Omental fat pad (tissue), 4 donors: ENCODE measurements around the gene TAF11L5. TPM values are rescaled to one million over a fixed set of nuclear protein-coding genes. Genes with fewer than 3 reads are reported as not detected.
"Not testable (repeated sequence)": the region's sequence is repeated elsewhere in the genome, so short reads cannot be mapped to it uniquely, and the experiment has no call there.

Experiments
- ATAC-seq: fragments of 150-250 bp; one replicate; pipeline ENCODE4 v1.9.1; 2016; ENCODE audit warnings: mild to moderate bottlenecking, moderate library complexity; ENCODE audit not compliant: low FRiP score
- DNase-seq: peaks from one replicate; pipeline ENCODE4 v3.0.0-alpha.2; 2019; ENCODE audit warnings: low spot score
- CTCF ChIP-seq, 3 donors: fragments of 450-650 bp; IDR thresholded peaks; one replicate each; pipeline ENCODE4 v1.5.1; 2016 to 2017; ENCODE audit warnings: antibody characterized with exemption in 3 of 3, mild to moderate bottlenecking in 3 of 3, moderate library complexity in 2 of 3
- small RNA-seq: library from RNA; depleted of rRNA; stranded (forward); fragments of <200 nt; gene quantifications from one replicate; pipeline ENCODE3, GENCODE V24; 2016
- total RNA-seq, 4 donors: library from RNA; depleted of rRNA; stranded (reverse); fragments of >200 nt; gene quantifications; one replicate each; pipeline ENCODE4 v1.1.0, GENCODE V29; 2016

Gene TAF11L5
- total RNA-seq, 4 donors from 2014 or later: not detected

DNA sequence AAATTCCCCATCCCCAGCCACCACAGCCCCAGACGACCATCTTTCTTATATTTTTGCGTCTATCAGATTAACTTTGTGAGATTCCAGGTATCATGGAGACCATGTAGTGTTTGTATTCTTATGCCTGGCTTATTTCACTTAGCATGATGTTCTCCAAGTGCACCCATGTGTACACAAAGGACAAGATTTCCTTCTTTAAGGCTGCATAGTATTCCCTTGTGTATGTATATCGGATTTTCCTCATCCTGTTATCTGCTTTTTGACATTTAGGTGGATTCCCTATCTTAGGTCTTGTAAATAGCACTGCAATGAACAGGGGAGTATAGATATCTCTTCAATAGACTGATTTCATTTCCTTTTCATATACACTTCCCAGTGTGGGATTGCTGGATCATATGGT lies 32.3 kb upstream of the TAF11L5 start:
- TF ChIP-seq CTCF (IDR thresholded peaks at IDR 0.05): no peak
- DNase-seq (no peak), ATAC-seq (no peak)

GRCh38 chr5:17497446-17497845 lies 27.6 kb upstream of the TAF11L5 start:
- ATAC-seq (no peak), DNase-seq (no peak)
- no peak for TF ChIP-seq CTCF (IDR thresholded peaks at IDR 0.05)

- not testable (repeated sequence) for ATAC-seq, DNase-seq
These were observed 27.1 kb upstream of the TAF11L5 start, which contains the start of gene TAF11L2 for GRCh38 chr5:17497931-17498330. TAF11L2 (plus strand) TSS chr5:17498231.

DNA sequence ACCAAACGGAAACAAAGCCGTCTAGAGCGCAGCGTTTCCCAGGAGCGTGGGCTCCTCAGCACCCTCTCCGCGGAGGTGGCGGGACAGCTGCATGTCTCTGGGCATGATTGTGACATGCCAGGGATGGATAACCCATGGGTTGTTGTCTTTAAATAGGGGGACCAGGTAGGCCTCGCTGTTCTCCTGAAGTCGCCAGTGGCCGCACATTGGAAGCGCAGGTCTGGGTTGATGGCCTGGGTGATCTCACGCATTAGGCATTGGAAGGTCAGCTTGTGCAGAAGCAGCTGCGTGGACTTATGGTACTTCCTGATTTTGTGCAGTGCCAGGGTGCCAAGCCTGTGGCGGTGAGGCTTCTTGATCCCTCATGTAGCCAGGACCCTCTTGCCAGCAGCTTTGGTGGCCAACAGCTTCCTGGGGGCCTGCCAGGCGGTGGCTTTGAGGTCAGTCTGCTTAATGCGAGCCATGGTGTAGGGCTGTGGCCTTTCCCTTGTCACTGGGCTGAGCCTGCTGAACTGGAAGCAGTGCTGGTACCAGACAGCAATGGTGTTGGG lies 13.2 kb upstream of the TAF11L5 start:
- DNase-seq: no peak
- no peak for ATAC-seq
- TF ChIP-seq CTCF (IDR thresholded peaks at IDR 0.05): no peak

DNA sequence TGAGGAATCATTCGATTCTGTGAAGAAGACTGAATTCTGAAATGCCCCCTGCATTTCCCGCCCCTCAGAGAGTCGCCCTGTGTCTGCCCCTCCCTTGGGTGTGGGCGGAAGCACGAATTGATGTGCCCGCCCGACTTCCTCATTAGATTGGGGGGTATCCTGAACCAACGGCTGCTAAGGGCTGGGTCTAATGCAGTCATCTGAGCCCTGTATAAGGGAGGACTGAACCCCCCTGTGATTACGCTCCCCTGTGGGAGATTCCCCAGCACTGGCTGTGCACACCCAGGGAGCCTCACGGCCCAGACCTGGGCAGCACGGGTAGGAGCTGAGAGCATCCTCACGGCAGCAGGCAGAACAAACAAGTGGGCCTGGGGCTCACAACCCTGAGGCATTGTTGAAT lies 7.5 kb upstream of the TAF11L5 start:
- not testable (repeated sequence) for ATAC-seq, DNase-seq

- not testable (repeated sequence) for DNase-seq
These were observed 7.0 kb upstream of the TAF11L5 start, which contains the start of gene TAF11L3 for GRCh38 chr5:17518067-17518466. TAF11L3 (plus strand) TSS chr5:17518367.

GRCh38 chr5:17519508-17519907 lies 5.5 kb upstream of the TAF11L5 start:
- DNase-seq, ATAC-seq: not testable (repeated sequence)

More at GRCh38 chr5:17518067-17518466, 7.0 kb upstream of the TAF11L5 start, which contains the start of gene TAF11L3:
- not testable (repeated sequence) for ATAC-seq

DNA sequence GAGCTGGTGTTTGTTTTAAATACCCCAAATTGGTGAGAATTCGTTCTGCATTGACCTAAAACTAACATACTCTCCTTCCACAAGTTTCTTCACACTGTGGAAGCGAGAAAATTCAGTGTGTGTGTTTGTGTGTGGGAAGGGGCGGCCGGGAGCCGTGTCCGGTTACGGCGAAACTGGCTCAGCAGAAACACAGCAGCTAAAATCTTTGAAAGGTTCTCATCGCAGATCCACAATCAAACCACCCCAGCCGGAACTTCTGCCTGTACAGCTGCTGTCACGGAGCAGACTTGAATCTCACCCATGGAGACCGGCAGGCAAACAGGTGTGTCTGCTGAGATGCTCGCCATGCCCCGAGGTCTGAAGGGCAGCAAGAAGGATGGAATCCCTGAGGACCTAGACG lies 3.5 kb upstream of the TAF11L5 start, which contains the start of gene TAF11L4:
TAF11L4 (plus strand) TSS at position 301 of the 400 bp plus-strand sequence.
- ATAC-seq, DNase-seq: not testable (repeated sequence)

GRCh38 chr5:17526504-17526903 lies 1.5 kb downstream of the TAF11L5 start:
- not testable (repeated sequence) for DNase-seq

DNA sequence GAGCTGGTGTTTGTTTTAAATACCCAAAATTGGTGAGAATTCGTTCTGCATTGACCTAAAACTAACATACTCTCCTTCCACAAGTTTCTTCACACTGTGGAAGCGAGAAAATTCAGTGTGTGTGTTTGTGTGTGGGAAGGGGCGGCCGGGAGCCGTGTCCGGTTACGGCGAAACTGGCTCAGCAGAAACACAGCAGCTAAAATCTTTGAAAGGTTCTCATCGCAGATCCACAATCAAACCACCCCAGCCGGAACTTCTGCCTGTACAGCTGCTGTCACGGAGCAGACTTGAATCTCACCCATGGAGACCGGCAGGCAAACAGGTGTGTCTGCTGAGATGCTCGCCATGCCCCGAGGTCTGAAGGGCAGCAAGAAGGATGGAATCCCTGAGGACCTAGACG lies 3.3 kb downstream of the TAF11L5 start, which contains the start of gene TAF11L6:
TAF11L6 (plus strand) TSS at position 301 of the 400 bp plus-strand sequence.
- not testable (repeated sequence) for ATAC-seq, DNase-seq

More at GRCh38 chr5:17526504-17526903, 1.5 kb downstream of the TAF11L5 start:
- ATAC-seq: not testable (repeated sequence)

Small RNA genes lying within 50 kb of the gene (small RNA-seq; reads per million reads assigned to genes)
- gene AC106774.3: not detected

Other genes with a start within 250 kb of the TAF11L5 start
- gene TAF11L2, start 27.0 kb upstream of the TAF11L5 start, total RNA-seq: not detected
- gene TAF11L3, start 6.9 kb upstream of the TAF11L5 start, total RNA-seq: not detected
- not detected for gene TAF11L4, start 3.4 kb upstream of the TAF11L5 start, total RNA-seq
- gene TAF11L6, start 3.4 kb downstream of the TAF11L5 start, total RNA-seq: not detected
- gene TAF11L7, start 60.5 kb downstream of the TAF11L5 start, total RNA-seq: not detected
- gene TAF11L8, start 65.7 kb downstream of the TAF11L5 start, total RNA-seq: not detected
- not detected for gene TAF11L9, start 69.2 kb downstream of the TAF11L5 start, total RNA-seq
- not detected for gene TAF11L10, start 72.6 kb downstream of the TAF11L5 start, total RNA-seq
- gene TAF11L11, start 78.9 kb downstream of the TAF11L5 start, total RNA-seq: not detected
- not detected for gene TAF11L12, start 85.2 kb downstream of the TAF11L5 start, total RNA-seq
- not detected for gene TAF11L13, start 106.9 kb downstream of the TAF11L5 start, total RNA-seq
- gene TAF11L14, start 109.2 kb downstream of the TAF11L5 start, total RNA-seq: not detected